GM19467 (cell line): Measurements from ENCODE around the gene COG6.

ENCODE experiments used
- ATAC-seq: cut with Tn5 transposase; IDR thresholded peaks from one replicate; pipeline ENCODE4 v1.9.1; 2021; ENCODE audit warnings: mild to moderate bottlenecking, moderate library complexity; ENCODE audit not compliant: unreplicated experiment

The COG6 gene

GRCh38 chr13:39676315-39676876, 20.9 kb downstream of the COG6 start:
- no peak for ATAC-seq

GRCh38 chr13:39682310-39682709, 26.8 kb downstream of the COG6 start:
- ATAC-seq: no peak

- ATAC-seq: peak; percentile 79
Observed at GRCh38 chr13:39682788-39683187, 27.3 kb downstream of the COG6 start.

- ATAC-seq: no peak
Observed at GRCh38 chr13:39684531-39685137, 29.2 kb downstream of the COG6 start.

GRCh38 chr13:39685652-39686051, 30.2 kb downstream of the COG6 start:
- ATAC-seq: no peak

- ATAC-seq: no peak
Observed at GRCh38 chr13:39688278-39688677, 32.8 kb downstream of the COG6 start.

- ATAC-seq: peak; percentile 55
Observed at GRCh38 chr13:39688699-39689405, 33.4 kb downstream of the COG6 start.

- no peak for ATAC-seq
Observed at GRCh38 chr13:39692660-39693438, 37.4 kb downstream of the COG6 start.

- ATAC-seq: no peak
Observed at GRCh38 chr13:39699274-39699673, 43.8 kb downstream of the COG6 start.

GRCh38 chr13:39712626-39713025, 57.2 kb downstream of the COG6 start:
- ATAC-seq: no peak

GRCh38 chr13:39729156-39729555, 73.7 kb downstream of the COG6 start:
- no peak for ATAC-seq

- no peak for ATAC-seq
Observed at GRCh38 chr13:39734952-39735351, 79.5 kb downstream of the COG6 start.

GRCh38 chr13:39737047-39737446, 81.6 kb downstream of the COG6 start:
- no peak for ATAC-seq

- ATAC-seq: no peak
Observed at GRCh38 chr13:39740761-39741160, 85.3 kb downstream of the COG6 start.

- ATAC-seq: no peak
Observed at GRCh38 chr13:39748961-39749360, 93.5 kb downstream of the COG6 start.

- ATAC-seq: no peak
Observed at GRCh38 chr13:39749528-39749927, 94.1 kb downstream of the COG6 start.

- no peak for ATAC-seq
Observed at GRCh38 chr13:39751805-39752204, 96.3 kb downstream of the COG6 start.

- peak; percentile 98 for ATAC-seq
Observed at GRCh38 chr13:39760521-39760920, 105.1 kb downstream of the COG6 start.

GRCh38 chr13:39765801-39766463, 110.5 kb downstream of the COG6 start:
- no peak for ATAC-seq

- ATAC-seq: no peak
Observed at GRCh38 chr13:39766464-39767158, 111.1 kb downstream of the COG6 start.
